Measurements from ENCODE around the gene SRP19. TPM values are rescaled to one million over a fixed set of nuclear protein-coding genes. Genes with fewer than 3 reads are reported as not detected.

The SRP19 gene
- total and polyA plus RNA-seq, 10 of the 15 experiments (the other 5 are each of a cell fraction or from before 2014, with no cell fraction given): 43.4 to 379 (median 156) TPM

GRCh38 chr5:112863549-112863948, 2.5 kb downstream of the SRP19 start:
- peaks cover 2 to 24% of the 10 kb centered on the region in 2 experiments; a peak in 1 of 4 replicates for H3K36me3 ChIP-seq (ENCODE audit: control insufficient read depth in 2 of 2, insufficient read depth in 2 of 2, low read length in 1 of 2)
- no peaks in the 10 kb centered on the region for H3K9me3 ChIP-seq (replicated peaks; ENCODE audit: control insufficient read depth, insufficient read depth, low read length)
- intact Hi-C loops (cut with micrococcal nuclease; ENCODE audit: unreplicated experiment): loop anchor here (5.0 kb wide), 1 partner anchor 59 kb away; the partner anchor contains the start of gene REEP5
- H3K4me1 ChIP-seq (ENCODE audit: control insufficient read depth, insufficient read depth, low read length): peaks cover 8% of the 10 kb centered on the region
- ChIA-PET POLR2A (no interaction called here), SMC1A (ENCODE audit: uncharacterized antibody, unreplicated experiment) (interaction anchor here (1.4 to 1.5 kb wide), 2 partner anchors 15 to 53 kb away, joined by 4 to 7 read pairs; no protein-coding TSS in a partner anchor), RAD21 (ENCODE audit: unreplicated experiment) (interaction anchor here (1.0 to 1.3 kb wide), 2 partner anchors 52 to 59 kb away, joined by 4 read pairs; no protein-coding TSS in a partner anchor), CTCF (interaction anchor here (1.2 kb wide), 1 partner anchor 100 kb away, joined by 3 read pairs; no protein-coding TSS in a partner anchor)
- no peak overlapping the region for H2AFZ ChIP-seq (ENCODE audit: control insufficient read depth, low read depth, low read length)
- H3K79me2 ChIP-seq (ENCODE audit: control insufficient read depth, insufficient read depth, low read length): peaks cover 38% of the 10 kb centered on the region
- H3K9ac ChIP-seq (ENCODE audit: control insufficient read depth, insufficient read depth, low read length): no peak overlapping the region
- ATAC-seq (no peak), FAIRE-seq (no peak), DNase-seq (ENCODE audit: low read depth, low spot score) (no peak)
- no peak overlapping the region for H3K4me3 ChIP-seq
- H3K4me2 ChIP-seq (ENCODE audit: control insufficient read depth, insufficient read depth): peak overlapping the region; percentile 25; the same call in 1 of the 2 replicates
- BruUV-seq (replicated peaks): no TSS peak
- in situ Hi-C loops (cut with MboI): loop anchor here (5.0 kb wide), 1 partner anchor 104 kb away; no protein-coding TSS in a partner anchor
- H3K27me3 ChIP-seq (replicated peaks in 1 of 2; ENCODE audit: control insufficient read depth in 2 of 2, insufficient read depth in 2 of 2, low read length in 1 of 2): no peaks in the 10 kb centered on the region
- WGBS (ENCODE audit: insufficient coverage, insufficient replicate concordance, low lambda C conversion rate, missing lambda C conversion rate): 95% methylated on average over 4 of the region's 4 CpGs
- H3K27ac ChIP-seq (ENCODE audit: control insufficient read depth, insufficient read depth): no peak overlapping the region
- TF ChIP-seq KLF5 (IDR thresholded peaks at IDR 0.05; ENCODE audit: partially characterized antibody): no peak
- no peak for TF ChIP-seq IKZF1 (conservative IDR thresholded peaks at IDR 0.05)
- TF ChIP-seq CHD4 (IDR thresholded peaks at IDR 0.05): no peak
- no peak for TF ChIP-seq ZBTB40 (IDR thresholded peaks at IDR 0.05; ENCODE audit: borderline replicate concordance)
- no peak for TF ChIP-seq E4F1 (IDR thresholded peaks at IDR 0.05; ENCODE audit: borderline replicate concordance, partially characterized antibody)
- TF ChIP-seq RFX5 (IDR thresholded peaks at IDR 0.05; ENCODE audit: low read depth, low read length): no peak
- H4K20me1 ChIP-seq (ENCODE audit: control insufficient read depth, insufficient read depth): no peaks in the 10 kb centered on the region

All from GM12878 (cell line).